H9 (cell line): ENCODE data around the gene DNAJB5. TPM values are rescaled to one million over a fixed set of nuclear protein-coding genes. Genes with fewer than 3 reads are reported as not detected.

Experiments
- DNase-seq: peaks from one replicate; pipeline ENCODE4 v3.0.0-alpha.2; 2017
- H2AFZ ChIP-seq: one replicate; pipeline ENCODE4 v1.6.1; 2013; ENCODE audit warnings: mild to moderate bottlenecking, low read length, control low read depth, moderate library complexity
- H2AK5ac ChIP-seq: 2 replicates; pipeline ENCODE4 v1.6.1; 2013; ENCODE audit warnings: low read length, control low read depth, mixed read lengths; ENCODE audit not compliant: insufficient read length
- H2BK120ac ChIP-seq: one replicate; pipeline ENCODE4 v1.6.1; 2013; ENCODE audit warnings: low read depth, mild to moderate bottlenecking, low read length, control low read depth, inconsistent platforms; ENCODE audit not compliant: poor library complexity, severe bottlenecking
- H2BK12ac ChIP-seq: 2 replicates; pipeline ENCODE4 v1.6.1; 2013; ENCODE audit warnings: low read length, control low read depth, mixed read lengths, low read depth; ENCODE audit not compliant: insufficient read length
- H2BK15ac ChIP-seq: 2 replicates; pipeline ENCODE4 v1.6.1; 2013; ENCODE audit warnings: low read depth, low read length, control low read depth
- H2BK20ac ChIP-seq: one replicate; pipeline ENCODE4 v1.6.1; 2013; ENCODE audit warnings: low read depth, mild to moderate bottlenecking, low read length, control low read depth, inconsistent platforms; ENCODE audit not compliant: poor library complexity, severe bottlenecking
- H2BK5ac ChIP-seq: 2 replicates; pipeline ENCODE4 v1.6.1; 2013; ENCODE audit warnings: low read length, control low read depth, mixed read lengths; ENCODE audit not compliant: insufficient read length
- H3K14ac ChIP-seq: 2 replicates; pipeline ENCODE4 v1.6.1; 2013; ENCODE audit warnings: low read length, control low read depth; ENCODE audit not compliant: insufficient read depth
- H3K18ac ChIP-seq: 2 replicates; pipeline ENCODE4 v1.6.1; 2013; ENCODE audit warnings: low read depth, mild to moderate bottlenecking, mixed read lengths, low read length, control low read depth; ENCODE audit not compliant: insufficient read length
- H3K23ac ChIP-seq: 2 replicates; pipeline ENCODE4 v1.6.1; 2013; ENCODE audit warnings: low read length, control low read depth, mixed read lengths, low read depth; ENCODE audit not compliant: insufficient read length
- H3K23me2 ChIP-seq: 2 replicates; pipeline ENCODE4 v1.6.1; 2013; ENCODE audit warnings: low read depth, mild to moderate bottlenecking, mixed read lengths, low read length, control low read depth; ENCODE audit not compliant: insufficient read length, poor library complexity, severe bottlenecking
- H3K27ac ChIP-seq: 2 replicates; pipeline ENCODE4 v1.5.1; 2013; ENCODE audit warnings: low read length, control low read depth, mixed read lengths, low read depth; ENCODE audit not compliant: insufficient read length
- H3K27me3 ChIP-seq: 2 replicates; pipeline ENCODE4 v1.6.1; 2013; ENCODE audit warnings: low read length, control low read depth, inconsistent platforms; ENCODE audit not compliant: insufficient read depth
- H3K4ac ChIP-seq: 2 replicates; pipeline ENCODE4 v1.6.1; 2013; ENCODE audit warnings: low read depth, mild to moderate bottlenecking, control low read depth, inconsistent platforms, low read length, moderate library complexity
- H3K4me1 ChIP-seq: 2 replicates; pipeline ENCODE4 v1.6.1; 2013; ENCODE audit warnings: low read length, control low read depth, inconsistent platforms; ENCODE audit not compliant: insufficient read depth
- H3K4me2 ChIP-seq: 2 replicates; pipeline ENCODE4 v1.6.1; 2013; ENCODE audit warnings: low read length, control low read depth, mixed read lengths; ENCODE audit not compliant: insufficient read length, insufficient read depth
- H3K56ac ChIP-seq: 2 replicates; pipeline ENCODE4 v1.6.1; 2013; ENCODE audit warnings: low read depth, mild to moderate bottlenecking, mixed read lengths, low read length, control low read depth; ENCODE audit not compliant: insufficient read length
- H3K79me1 ChIP-seq: 2 replicates; pipeline ENCODE4 v1.6.1; 2013; ENCODE audit warnings: low read depth, mild to moderate bottlenecking, moderate library complexity, low read length, control low read depth, inconsistent platforms; ENCODE audit not compliant: insufficient read depth, poor library complexity, severe bottlenecking
- H3K79me2 ChIP-seq: 2 replicates; pipeline ENCODE4 v1.6.1; 2013; ENCODE audit warnings: low read length, control low read depth, inconsistent platforms; ENCODE audit not compliant: insufficient read depth
- H3K9ac ChIP-seq: 2 replicates; pipeline ENCODE4 v1.6.1; 2013; ENCODE audit warnings: low read length, control low read depth, mixed read lengths; ENCODE audit not compliant: insufficient read length; ENCODE audit errors: extremely low read depth
- H3K9me3 ChIP-seq: one replicate; pipeline ENCODE4 v1.6.1; 2013; ENCODE audit warnings: low read depth, low read length, inconsistent platforms; ENCODE audit not compliant: control insufficient read depth
- H3T11ph ChIP-seq: one replicate; pipeline ENCODE4 v1.6.1; 2013; ENCODE audit warnings: mild to moderate bottlenecking, low read length, control low read depth, inconsistent platforms
- H4K20me1 ChIP-seq: one replicate; pipeline ENCODE4 v1.6.1; 2013; ENCODE audit not compliant: control insufficient read depth, insufficient read length, insufficient read depth
- H4K5ac ChIP-seq: 2 replicates; pipeline ENCODE4 v1.6.1; 2013; ENCODE audit warnings: low read depth, mild to moderate bottlenecking, mixed read lengths, low read length, control low read depth; ENCODE audit not compliant: insufficient read length
- H4K8ac ChIP-seq: replicated peaks from 2 replicates; pipeline ENCODE4 v1.6.1; 2013; ENCODE audit warnings: low read length, control low read depth, mixed read lengths, low read depth; ENCODE audit not compliant: insufficient read length
- H4K91ac ChIP-seq: 2 replicates; pipeline ENCODE4 v1.6.1; 2013; ENCODE audit warnings: low read depth, mild to moderate bottlenecking, moderate library complexity, mixed read lengths, low read length, control low read depth; ENCODE audit not compliant: insufficient read length
- H3K27ac Mint-ChIP-seq, 3 experiments: 2 replicates in 2 of 3; 3 replicates in 1 of 3; pipeline ENCODE4 v1.8.0; 2020 to 2021; ENCODE audit warnings: mixed read lengths in 3 of 3, mild to moderate bottlenecking in 1 of 3, moderate library complexity in 1 of 3
- H3K27me3 Mint-ChIP-seq: 2 replicates; pipeline ENCODE4 v1.8.0; 2021; ENCODE audit warnings: low read depth, mild to moderate bottlenecking, moderate library complexity, mixed read lengths
- H3K36me3 Mint-ChIP-seq, 3 experiments: 2 replicates in 2 of 3; 3 replicates in 1 of 3; pipeline ENCODE4 v1.8.0; 2020 to 2021; ENCODE audit warnings: low read depth in 3 of 3, mixed read lengths in 3 of 3; ENCODE audit not compliant: insufficient read depth in 1 of 3
- H3K4me1 Mint-ChIP-seq, 2 experiments: 2 replicates each; pipeline ENCODE4 v1.8.0; 2020; ENCODE audit warnings: mixed read lengths in 2 of 2
- H3K4me3 Mint-ChIP-seq, 2 experiments: 2 replicates in 1 of 2; 3 replicates in 1 of 2; pipeline ENCODE4 v1.8.0; 2020 to 2021; ENCODE audit warnings: mild to moderate bottlenecking in 2 of 2, mixed read lengths in 2 of 2, moderate library complexity in 1 of 2
- H3K9me3 Mint-ChIP-seq, 2 experiments: 2 replicates in 1 of 2; 3 replicates in 1 of 2; pipeline ENCODE4 v1.8.0; 2020; ENCODE audit warnings: mild to moderate bottlenecking in 2 of 2, mixed read lengths in 2 of 2, moderate library complexity in 1 of 2
- WGBS: extraction: QIAGEN DNeasy Blood & Tissue Kit; methylation state at CpG from one replicate; pipeline ENCODE4 v1.1.7; 2013; ENCODE audit warnings: missing lambda C conversion rate, low lambda C conversion rate, mixed read lengths; ENCODE audit not compliant: insufficient read length; ENCODE audit errors: extremely low coverage; 5-methylcytosine and 5-hydroxymethylcytosine counted together
- total RNA-seq: library from RNA; stranded (reverse); gene quantifications from 2 replicates; pipeline ENCODE4 v1.2.1, GENCODE V29; 2021
- TF ChIP-seq, protein P1 (sequence below): fragments of 200-600 bp; sonication (generic); conservative IDR thresholded peaks from 3 replicates; pipeline ENCODE4 v1.8.0; 2021; ENCODE audit warnings: antibody characterized with exemption, mild to moderate bottlenecking

Gene DNAJB5
- total RNA-seq, 1 experiment from 2014 or later: 38.9 TPM

DNA sequence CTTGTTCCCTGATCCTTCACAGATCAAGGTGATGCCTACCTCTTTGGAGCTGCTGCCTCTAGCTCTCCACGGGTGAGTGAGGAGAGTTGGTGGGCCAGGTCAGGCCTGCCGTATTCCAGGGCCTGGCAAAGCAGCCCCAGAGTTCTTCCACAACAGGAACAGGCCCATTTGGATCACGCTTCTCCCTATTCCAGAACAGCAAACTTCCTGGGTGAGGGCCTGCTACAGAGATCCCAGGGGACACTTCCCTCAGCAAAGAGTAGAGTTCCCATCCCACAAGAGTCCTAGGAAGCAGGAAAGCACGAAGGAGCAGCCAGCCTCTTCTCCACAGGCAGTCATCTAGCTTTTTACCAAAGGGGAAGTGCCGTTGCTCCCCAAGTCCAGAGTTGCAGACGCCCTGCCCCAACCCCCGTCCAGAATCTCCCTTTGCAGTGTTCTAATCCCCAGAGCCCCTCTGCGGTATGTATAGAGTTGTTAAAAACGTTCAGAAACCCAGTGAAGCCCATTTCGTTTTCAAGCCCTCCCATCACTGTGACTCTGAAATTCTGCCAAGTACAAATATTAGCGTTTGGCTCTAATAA, 9.3 kb upstream of the DNAJB5 start:
- no CpG with 5 or more reads among the region's 11 CpGs for WGBS
- Histone ChIP-seq H3K14ac (no peak overlapping the region), H3K23ac (no peak overlapping the region), H3K56ac (no peak overlapping the region), H3K27ac (no peak overlapping the region), H3K23me2 (no peaks in the 10 kb centered on the region), H3K9me3 (no peaks in the 10 kb centered on the region), H3K4me1 (no peaks in the 10 kb centered on the region), H2BK5ac (no peak overlapping the region), H4K91ac (no peak overlapping the region), H3K9ac (no peak overlapping the region), H3K79me2 (no peaks in the 10 kb centered on the region), H3K27me3 (no peaks in the 10 kb centered on the region), H4K20me1 (no peaks in the 10 kb centered on the region), H3K18ac (no peak overlapping the region), H4K8ac (no peak overlapping the region), H4K5ac (no peak overlapping the region), H2BK12ac (no peak overlapping the region), H3K4me2 (no peak overlapping the region), H2BK15ac (no peak overlapping the region), H3K79me1 (no peaks in the 10 kb centered on the region), H2BK20ac (no peak overlapping the region), H2AK5ac (no peak overlapping the region), H2AFZ (no peak overlapping the region), H3K4ac (no peak overlapping the region), H2BK120ac (no peak overlapping the region), H3T11ph (no peak overlapping the region)
- H3K27ac Mint-ChIP-seq: no peak overlapping the region
- DNase-seq: no peak
- no peak overlapping the region for H3K4me3 Mint-ChIP-seq
- H3K4me1 Mint-ChIP-seq: peaks cover 4 to 6% of the 10 kb centered on the region in 2 experiments; a peak in 3 of 4 replicates
- TF ChIP-seq, protein P1, sequence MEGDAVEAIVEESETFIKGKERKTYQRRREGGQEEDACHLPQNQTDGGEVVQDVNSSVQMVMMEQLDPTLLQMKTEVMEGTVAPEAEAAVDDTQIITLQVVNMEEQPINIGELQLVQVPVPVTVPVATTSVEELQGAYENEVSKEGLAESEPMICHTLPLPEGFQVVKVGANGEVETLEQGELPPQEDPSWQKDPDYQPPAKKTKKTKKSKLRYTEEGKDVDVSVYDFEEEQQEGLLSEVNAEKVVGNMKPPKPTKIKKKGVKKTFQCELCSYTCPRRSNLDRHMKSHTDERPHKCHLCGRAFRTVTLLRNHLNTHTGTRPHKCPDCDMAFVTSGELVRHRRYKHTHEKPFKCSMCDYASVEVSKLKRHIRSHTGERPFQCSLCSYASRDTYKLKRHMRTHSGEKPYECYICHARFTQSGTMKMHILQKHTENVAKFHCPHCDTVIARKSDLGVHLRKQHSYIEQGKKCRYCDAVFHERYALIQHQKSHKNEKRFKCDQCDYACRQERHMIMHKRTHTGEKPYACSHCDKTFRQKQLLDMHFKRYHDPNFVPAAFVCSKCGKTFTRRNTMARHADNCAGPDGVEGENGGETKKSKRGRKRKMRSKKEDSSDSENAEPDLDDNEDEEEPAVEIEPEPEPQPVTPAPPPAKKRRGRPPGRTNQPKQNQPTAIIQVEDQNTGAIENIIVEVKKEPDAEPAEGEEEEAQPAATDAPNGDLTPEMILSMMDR: no peak
- peaks cover 7% of the 10 kb centered on the region for H3K27me3 Mint-ChIP-seq
- H3K9me3 Mint-ChIP-seq: no peaks in the 10 kb centered on the region; a peak in 2 of 5 replicates
- H3K36me3 Mint-ChIP-seq: no peaks in the 10 kb centered on the region
